ENCODE results near the gene VSIG2. TPM values are rescaled to one million over a fixed set of nuclear protein-coding genes. Genes with fewer than 3 reads are reported as not detected.

The VSIG2 gene
- total and polyA plus RNA-seq, 2 of the 4 experiments (the other 2 are of a cell fraction) = not detected

- H3K27ac ChIP-seq (ENCODE audit: insufficient read depth, low read length) = peak overlapping the region; percentile 90
- peak overlapping the region; percentile 82 for H3K9ac ChIP-seq (ENCODE audit: low read depth, low read length)
- 0 out of 2 replicates have a peak overlapping the region, but pooled peaks have one; percentile 19 for H3K56ac ChIP-seq (ENCODE audit: extremely low read depth, insufficient read depth, low read length)
- H2AK5ac ChIP-seq (ENCODE audit: low read depth, low read length) = no peak overlapping the region
- TF ChIP-seq CEBPB (IDR thresholded peaks at IDR 0.05; ENCODE audit: low read depth, low read length) (no peak), CHD1 (IDR thresholded peaks at IDR 0.05; ENCODE audit: low read depth, low read length) (no peak), ELK1 (IDR thresholded peaks at IDR 0.05; ENCODE audit: borderline replicate concordance, low read depth, low read length) (no peak), NFE2L2 (IDR thresholded peaks at IDR 0.05; ENCODE audit: low read depth, low read length) (no peak), POLR2A (IDR thresholded peaks at IDR 0.05; ENCODE audit: low read depth, low read length) (no peak), FOS (IDR thresholded peaks at IDR 0.05; ENCODE audit: low read depth, low read length) (no peak), MXI1 (IDR thresholded peaks at IDR 0.05; ENCODE audit: borderline replicate concordance, low read depth, low read length) (no peak), CTCF (conservative IDR thresholded peaks at IDR 0.05; ENCODE audit: low read depth, low read length) (no peak), MAFK (IDR thresholded peaks at IDR 0.05; ENCODE audit: low read depth, low read length) (no peak)
- peaks cover 34% of the 10 kb centered on the region for H4K20me1 ChIP-seq (ENCODE audit: insufficient read depth, low read length)
- no peak overlapping the region; a peak in 1 of 4 replicates for H4K8ac ChIP-seq (ENCODE audit: low read depth in 2 of 2, low read length in 2 of 2)
- no peak overlapping the region for H2BK20ac ChIP-seq (ENCODE audit: low read depth, low read length)
- peak overlapping the region; percentile 66 for H3K23ac ChIP-seq (ENCODE audit: low read depth, low read length)
- H3K27me3 ChIP-seq (ENCODE audit: control insufficient read depth, insufficient read depth, low read length) = no peaks in the 10 kb centered on the region
- peak overlapping the region; percentile 31; the same call in 1 of the 2 replicates for H4K5ac ChIP-seq (ENCODE audit: low read depth, low read length)
- in situ Hi-C loops (cut with MboI; ENCODE audit: low sequenced_read_pairs) (no loop called here), dilution Hi-C loops (cut with HindIII; ENCODE audit: low sequenced_read_pairs, unreplicated experiment) (no loop called here), intact Hi-C loops (cut with micrococcal nuclease) (no loop called here)
- WGBS, 2 experiments (ENCODE audit: extremely low coverage in 2 of 2, insufficient read length in 1 of 2) = 0% methylated on average over 3 of the region's 8 CpGs; no CpG with 5 or more reads in 1 of the 2 experiments
- POLR2A ChIA-PET (ENCODE audit: unreplicated experiment) = no interaction called here
- ATAC-seq (ENCODE audit: low read depth) = 0 out of 2 replicates have a peak, but pooled peaks have one; percentile 2
- H3K36me3 ChIP-seq (ENCODE audit: control insufficient read depth, insufficient read depth, low read length) = no peaks in the 10 kb centered on the region
- no TSS peak for BruUV-seq (replicated peaks)
- H3K4me3 ChIP-seq (ENCODE audit: insufficient read depth, low read depth, low read length) = peak overlapping the region; percentile 68
- no peaks in the 10 kb centered on the region for H3K9me1 ChIP-seq (ENCODE audit: insufficient read depth, low read length)
- peak overlapping the region; percentile 100 for H2AFZ ChIP-seq (replicated peaks; ENCODE audit: low read length, poor library complexity)
- peak overlapping the region; percentile 76 for H2AK9ac ChIP-seq (replicated peaks; ENCODE audit: low read depth, low read length, poor library complexity)
- peak overlapping the region; percentile 99 for H3K4me2 ChIP-seq (ENCODE audit: low read depth, low read length)
- H3K18ac ChIP-seq (ENCODE audit: low read depth, low read length) = 0 out of 2 replicates have a peak overlapping the region, but pooled peaks have one; percentile 20
- no peak overlapping the region for H4K91ac ChIP-seq (ENCODE audit: insufficient read depth, low read depth, low read length)
- H2BK5ac ChIP-seq (ENCODE audit: low read depth, low read length, poor library complexity, severe bottlenecking) = peak overlapping the region; percentile 46
- H3K9me3 ChIP-seq (ENCODE audit: control insufficient read depth, insufficient read depth, low read length) = no peaks in the 10 kb centered on the region
- H2BK120ac ChIP-seq (ENCODE audit: low read depth, low read length) = no peak overlapping the region
- CTCF ChIA-PET = interaction anchor here (0.6 to 1.4 kb wide), 5 partner anchors 13 to 39 kb away, joined by 3 to 5 read pairs (median 3); no protein-coding TSS in a partner anchor
- peaks cover 7 to 23% of the 10 kb centered on the region in 2 experiments for H3K79me1 ChIP-seq (ENCODE audit: low read depth in 1 of 2, low read length in 2 of 2)
- no peak overlapping the region for H3K14ac ChIP-seq (replicated peaks; ENCODE audit: low read depth, low read length)
- H3K4me1 ChIP-seq (ENCODE audit: control insufficient read depth, insufficient read depth, low read length) = peaks cover 4% of the 10 kb centered on the region
- DNase-seq = peak; percentile 77
- H2BK15ac ChIP-seq (ENCODE audit: low read depth, low read length) = no peak overlapping the region
- H3K4ac ChIP-seq (ENCODE audit: low read depth, low read length) = peak overlapping the region; percentile 24
These were observed 46.9 kb upstream of the VSIG2 start for GRCh38 chr11:124798991-124799347.

Measured in IMR-90 (cell line).